ENCODE measurements around the gene PJVK.

PJVK gene

GRCh38 chr2:178482437-178482836, 31.3 kb downstream of the PJVK start:
- DNase-seq (ENCODE audit: low read depth): no peak

DNA sequence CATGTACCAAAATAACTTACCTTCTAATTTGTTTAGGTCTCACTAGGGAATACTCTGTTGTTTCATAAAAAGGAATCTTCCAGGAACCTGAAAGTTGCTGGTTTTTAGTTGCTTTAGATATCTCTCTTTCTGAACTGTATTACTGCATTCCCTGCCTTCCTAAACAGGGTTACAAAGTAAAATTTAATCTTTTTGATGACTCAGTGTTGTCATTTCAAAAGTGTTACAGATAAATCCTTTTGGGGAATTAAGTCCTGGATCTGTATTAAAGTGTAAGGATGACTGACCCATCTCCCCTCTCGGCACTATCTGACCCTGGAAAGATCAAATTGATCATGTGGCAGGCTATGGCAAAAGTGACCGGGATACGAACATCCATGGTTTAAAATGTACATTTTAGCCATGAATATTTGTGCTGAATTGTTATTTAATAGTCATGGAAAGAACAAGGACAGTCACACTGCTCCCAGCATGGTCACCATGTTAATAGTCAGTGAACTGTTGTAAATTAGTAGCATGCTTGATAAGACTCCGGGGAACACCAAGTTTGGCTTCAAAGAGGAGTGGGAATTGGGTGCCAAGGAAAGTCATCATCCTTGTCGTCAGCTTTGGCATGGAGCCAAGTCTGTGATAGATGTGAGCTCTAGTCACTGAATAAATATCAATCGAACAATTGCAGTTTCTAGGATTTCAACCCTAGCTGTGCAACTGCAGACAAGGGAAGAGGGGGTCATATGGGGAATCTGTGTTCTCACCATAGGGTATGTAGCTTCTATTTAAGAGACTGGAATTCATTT, 33.3 kb downstream of the PJVK start:
- DNase-seq (ENCODE audit: low read depth): no peak

GRCh38 chr2:178485356-178485755, 34.2 kb downstream of the PJVK start:
- no peak for DNase-seq (ENCODE audit: low read depth)

- no peak for DNase-seq (ENCODE audit: low read depth)
Observed at GRCh38 chr2:178491612-178492011, 40.4 kb downstream of the PJVK start.

DNA sequence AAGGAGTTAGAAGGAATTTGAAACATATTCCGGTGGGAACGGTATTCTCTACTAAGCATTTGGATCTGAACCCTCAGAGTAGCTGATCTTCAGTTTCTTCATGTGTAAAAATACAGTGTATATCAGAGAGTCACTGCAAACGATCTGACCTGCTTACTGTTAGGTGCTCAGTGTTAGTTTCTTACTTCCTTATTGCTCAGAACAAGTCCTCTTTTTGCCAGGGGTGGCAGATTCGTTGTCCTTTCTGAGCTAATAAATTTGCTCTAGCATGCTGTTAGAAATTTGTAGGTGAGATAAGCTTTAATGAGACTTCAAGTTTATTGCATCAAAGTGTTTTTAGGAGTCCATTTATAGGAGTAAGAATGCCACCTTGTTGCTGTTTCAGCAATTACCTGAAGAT, 44.9 kb downstream of the PJVK start:
- no peak for DNase-seq (ENCODE audit: low read depth)

DNA sequence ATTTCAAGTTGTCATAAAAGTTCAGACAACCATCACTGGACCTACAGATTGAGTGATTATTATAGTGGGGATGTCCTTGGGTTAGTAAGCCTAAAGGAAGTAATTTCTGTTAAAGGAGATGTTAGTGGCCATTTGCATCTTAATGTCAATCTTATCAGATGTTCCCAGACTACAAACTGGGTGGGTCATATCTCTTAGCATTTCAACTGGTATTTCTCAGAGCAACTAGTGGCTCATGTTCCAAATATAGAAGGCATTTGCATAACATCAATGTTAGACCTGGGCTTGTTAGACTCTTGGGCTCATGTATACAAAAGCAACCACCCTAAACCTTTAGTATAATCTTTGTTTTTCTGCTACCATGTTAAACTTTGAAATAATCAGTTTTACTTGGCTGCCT, 47.0 kb downstream of the PJVK start:
- DNase-seq (ENCODE audit: low read depth): no peak

DNA sequence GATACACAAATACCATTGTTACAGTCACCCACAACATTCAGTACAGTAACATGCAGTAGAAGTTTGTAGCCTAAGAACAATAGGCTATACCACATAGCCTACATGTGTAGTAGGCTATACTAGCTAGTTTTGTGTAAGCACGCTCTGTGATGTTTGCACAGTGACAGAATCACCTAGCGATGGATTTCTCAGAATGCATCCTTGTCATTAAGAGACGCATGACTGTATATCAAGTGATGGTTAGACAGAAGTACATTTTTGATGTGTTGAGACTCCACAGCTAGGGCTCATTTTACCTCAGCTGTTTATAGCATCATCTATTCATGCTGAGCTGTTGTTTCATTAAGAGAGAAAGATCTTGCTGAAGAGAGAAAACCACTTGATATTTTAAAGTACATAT, 48.5 kb downstream of the PJVK start:
- no peak for DNase-seq (ENCODE audit: low read depth)

- DNase-seq (ENCODE audit: low read depth): no peak
Observed at GRCh38 chr2:178502751-178503150, 51.6 kb downstream of the PJVK start.

DNA sequence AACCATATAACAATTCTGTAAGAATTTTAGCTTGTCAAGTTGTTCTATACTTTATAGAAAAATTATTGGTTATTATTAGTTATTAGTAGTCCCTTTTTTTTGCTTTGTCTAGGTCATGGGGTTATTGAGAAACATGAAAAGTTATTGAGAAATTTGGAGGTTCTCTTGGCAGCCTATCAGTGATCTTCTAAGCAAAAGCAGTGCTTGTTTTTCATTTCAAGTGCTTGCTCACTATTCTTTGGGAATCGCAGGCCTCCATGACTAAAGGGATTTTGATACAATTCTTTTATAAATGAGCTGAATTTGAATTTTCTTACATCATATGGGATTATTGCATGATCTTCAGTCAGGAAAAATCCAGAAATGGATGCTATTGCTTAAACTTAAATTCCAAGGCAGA, 54.9 kb downstream of the PJVK start:
- DNase-seq (ENCODE audit: low read depth): no peak

- DNase-seq (ENCODE audit: low read depth): no peak
Observed at GRCh38 chr2:178506524-178506923, 55.3 kb downstream of the PJVK start.

GRCh38 chr2:178506949-178507348, 55.8 kb downstream of the PJVK start:
- DNase-seq (ENCODE audit: low read depth): no peak

DNA sequence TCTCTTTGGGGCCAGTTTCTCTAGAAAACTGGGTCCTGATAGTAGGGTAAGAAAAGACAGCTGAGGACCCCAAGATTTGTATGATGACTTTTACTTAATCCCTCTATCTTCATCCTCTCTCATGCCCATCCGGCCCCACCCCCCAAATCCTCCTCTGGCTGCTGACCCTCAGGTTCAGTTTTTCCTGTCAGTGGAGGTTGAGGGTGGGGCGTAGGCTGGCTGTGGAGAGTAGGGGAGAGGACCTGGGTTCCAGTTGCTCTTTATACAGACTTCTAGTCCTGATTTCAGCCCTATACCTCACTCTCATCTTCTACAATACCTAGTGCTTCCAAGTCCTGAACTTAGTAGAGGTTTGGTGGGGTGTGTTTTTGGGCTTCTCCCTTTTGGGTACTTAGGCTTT, 57.5 kb downstream of the PJVK start:
- DNase-seq (ENCODE audit: low read depth): no peak

GRCh38 chr2:178510384-178510783, 59.2 kb downstream of the PJVK start:
- DNase-seq (ENCODE audit: low read depth): no peak
